T-helper 1 cell treated with Interleukin-12 subunit alpha and Interleukin-12 subunit beta and Interleukin-4 antibody, amounts not matched to agents 30 μg/mL and 1 μg/mL, for 36 hours (primary cell): ENCODE data around the gene HASPIN.

Experiments
- H3K27ac Mint-ChIP-seq: one replicate; pipeline ENCODE4 v1.8.0; 2021; ENCODE audit warnings: mild to moderate bottlenecking, mixed read lengths
- H3K27me3 Mint-ChIP-seq: one replicate; pipeline ENCODE4 v1.8.0; 2021; ENCODE audit warnings: low read depth, mixed read lengths
- H3K36me3 Mint-ChIP-seq: one replicate; pipeline ENCODE4 v1.8.0; 2021; ENCODE audit warnings: low read depth, mixed read lengths
- H3K4me1 Mint-ChIP-seq: one replicate; pipeline ENCODE4 v1.8.0; 2021; ENCODE audit warnings: low read depth, mixed read lengths
- H3K4me3 Mint-ChIP-seq: one replicate; pipeline ENCODE4 v1.8.0; 2021; ENCODE audit warnings: mild to moderate bottlenecking, moderate library complexity, mixed read lengths
- H3K9me3 Mint-ChIP-seq: one replicate; pipeline ENCODE4 v1.8.0; 2021; ENCODE audit warnings: mixed read lengths

The HASPIN gene

GRCh38 chr17:3738562-3739295 is 15.0 kb downstream of the HASPIN start:
- Mint-ChIP-seq H3K9me3 (no peaks in the 10 kb centered on the region), H3K4me1 (peaks cover 33% of the 10 kb centered on the region), H3K27me3 (no peaks in the 10 kb centered on the region), H3K36me3 (no peaks in the 10 kb centered on the region), H3K4me3 (peak overlapping the region; percentile 4), H3K27ac (peak overlapping the region; percentile 64)

GRCh38 chr17:3739422-3740124 is 15.9 kb downstream of the HASPIN start:
- Mint-ChIP-seq H3K27ac (peak overlapping the region; percentile 64), H3K9me3 (no peaks in the 10 kb centered on the region), H3K36me3 (no peaks in the 10 kb centered on the region), H3K4me3 (peak overlapping the region; percentile 17), H3K27me3 (no peaks in the 10 kb centered on the region), H3K4me1 (peaks cover 30% of the 10 kb centered on the region)

GRCh38 chr17:3740611-3741073 is 16.9 kb downstream of the HASPIN start:
- Mint-ChIP-seq H3K4me3 (peak overlapping the region; percentile 25), H3K36me3 (no peaks in the 10 kb centered on the region), H3K27me3 (no peaks in the 10 kb centered on the region), H3K4me1 (peaks cover 30% of the 10 kb centered on the region), H3K27ac (peak overlapping the region; percentile 80), H3K9me3 (no peaks in the 10 kb centered on the region)

- Mint-ChIP-seq H3K4me1 (peaks cover 18% of the 10 kb centered on the region), H3K4me3 (no peak overlapping the region), H3K36me3 (no peaks in the 10 kb centered on the region), H3K27me3 (no peaks in the 10 kb centered on the region), H3K27ac (no peak overlapping the region), H3K9me3 (no peaks in the 10 kb centered on the region)
Measured at GRCh38 chr17:3744014-3744413, 20.3 kb downstream of the HASPIN start.

GRCh38 chr17:3745071-3745470 is 21.4 kb downstream of the HASPIN start:
- Mint-ChIP-seq H3K27me3 (no peaks in the 10 kb centered on the region), H3K36me3 (no peaks in the 10 kb centered on the region), H3K9me3 (no peaks in the 10 kb centered on the region), H3K4me1 (peaks cover 14% of the 10 kb centered on the region), H3K4me3 (no peak overlapping the region), H3K27ac (no peak overlapping the region)

GRCh38 chr17:3747805-3748204 is 24.1 kb downstream of the HASPIN start:
- Mint-ChIP-seq H3K27ac (no peak overlapping the region), H3K9me3 (no peaks in the 10 kb centered on the region), H3K4me3 (no peak overlapping the region), H3K4me1 (peaks cover 24% of the 10 kb centered on the region), H3K27me3 (no peaks in the 10 kb centered on the region), H3K36me3 (no peaks in the 10 kb centered on the region)

GRCh38 chr17:3748576-3748975 is 24.9 kb downstream of the HASPIN start:
- Mint-ChIP-seq H3K9me3 (no peaks in the 10 kb centered on the region), H3K4me3 (no peak overlapping the region), H3K27ac (no peak overlapping the region), H3K4me1 (peaks cover 24% of the 10 kb centered on the region), H3K36me3 (no peaks in the 10 kb centered on the region), H3K27me3 (no peaks in the 10 kb centered on the region)

GRCh38 chr17:3750296-3750695 is 26.6 kb downstream of the HASPIN start:
- Mint-ChIP-seq H3K4me1 (peaks cover 24% of the 10 kb centered on the region), H3K36me3 (no peaks in the 10 kb centered on the region), H3K27me3 (no peaks in the 10 kb centered on the region), H3K9me3 (no peaks in the 10 kb centered on the region), H3K27ac (peak overlapping the region; percentile 59), H3K4me3 (peak overlapping the region; percentile 74)

GRCh38 chr17:3750926-3751325 is 27.2 kb downstream of the HASPIN start:
- H3K27me3 Mint-ChIP-seq, result no peaks in the 10 kb centered on the region
- peaks cover 28% of the 10 kb centered on the region for H3K4me1 Mint-ChIP-seq
- peak overlapping the region; percentile 74 for H3K4me3 Mint-ChIP-seq
- no peaks in the 10 kb centered on the region for H3K36me3 Mint-ChIP-seq
- H3K27ac Mint-ChIP-seq, result peak overlapping the region; percentile 88
- no peaks in the 10 kb centered on the region for H3K9me3 Mint-ChIP-seq

GRCh38 chr17:3751836-3752235 is 28.1 kb downstream of the HASPIN start:
- H3K36me3 Mint-ChIP-seq, result no peaks in the 10 kb centered on the region
- no peak overlapping the region for H3K27ac Mint-ChIP-seq
- H3K27me3 Mint-ChIP-seq, result no peaks in the 10 kb centered on the region
- no peak overlapping the region for H3K4me3 Mint-ChIP-seq
- H3K4me1 Mint-ChIP-seq, result peaks cover 28% of the 10 kb centered on the region
- H3K9me3 Mint-ChIP-seq, result no peaks in the 10 kb centered on the region

GRCh38 chr17:3753624-3754023 is 29.9 kb downstream of the HASPIN start:
- H3K9me3 Mint-ChIP-seq, result no peaks in the 10 kb centered on the region

GRCh38 chr17:3754066-3754457 is 30.4 kb downstream of the HASPIN start:
- H3K4me1 Mint-ChIP-seq, result peaks cover 23% of the 10 kb centered on the region
- H3K4me3 Mint-ChIP-seq, result no peak overlapping the region
- H3K36me3 Mint-ChIP-seq, result no peaks in the 10 kb centered on the region
- H3K27ac Mint-ChIP-seq, result no peak overlapping the region
- H3K27me3 Mint-ChIP-seq, result no peaks in the 10 kb centered on the region
- no peaks in the 10 kb centered on the region for H3K9me3 Mint-ChIP-seq

More at GRCh38 chr17:3753624-3754023, 29.9 kb downstream of the HASPIN start:
- peaks cover 27% of the 10 kb centered on the region for H3K4me1 Mint-ChIP-seq
- H3K27me3 Mint-ChIP-seq, result no peaks in the 10 kb centered on the region
- H3K27ac Mint-ChIP-seq, result no peak overlapping the region
- H3K36me3 Mint-ChIP-seq, result no peaks in the 10 kb centered on the region
- no peak overlapping the region for H3K4me3 Mint-ChIP-seq

- Mint-ChIP-seq H3K36me3 (peaks cover 1% of the 10 kb centered on the region), H3K4me3 (no peak overlapping the region), H3K9me3 (peaks cover 6% of the 10 kb centered on the region)
Measured at GRCh38 chr17:3754458-3755334, 31.0 kb downstream of the HASPIN start.

GRCh38 chr17:3755335-3756030 is 31.8 kb downstream of the HASPIN start:
- Mint-ChIP-seq H3K27me3 (no peaks in the 10 kb centered on the region), H3K4me1 (peaks cover 15% of the 10 kb centered on the region), H3K27ac (peak overlapping the region; percentile 47), H3K4me3 (no peak overlapping the region), H3K9me3 (peaks cover 12% of the 10 kb centered on the region), H3K36me3 (peaks cover 6% of the 10 kb centered on the region)

More at GRCh38 chr17:3754458-3755334, 31.0 kb downstream of the HASPIN start:
- H3K4me1 Mint-ChIP-seq, result peaks cover 21% of the 10 kb centered on the region
- H3K27ac Mint-ChIP-seq, result no peak overlapping the region
- H3K27me3 Mint-ChIP-seq, result no peaks in the 10 kb centered on the region
